Measurements from ENCODE around the gene CPB2. TPM values are rescaled to one million over a fixed set of nuclear protein-coding genes. Genes with fewer than 3 reads are reported as not detected.

Gene CPB2
- total RNA-seq, 1 donor from 2014 or later: not detected

DNA sequence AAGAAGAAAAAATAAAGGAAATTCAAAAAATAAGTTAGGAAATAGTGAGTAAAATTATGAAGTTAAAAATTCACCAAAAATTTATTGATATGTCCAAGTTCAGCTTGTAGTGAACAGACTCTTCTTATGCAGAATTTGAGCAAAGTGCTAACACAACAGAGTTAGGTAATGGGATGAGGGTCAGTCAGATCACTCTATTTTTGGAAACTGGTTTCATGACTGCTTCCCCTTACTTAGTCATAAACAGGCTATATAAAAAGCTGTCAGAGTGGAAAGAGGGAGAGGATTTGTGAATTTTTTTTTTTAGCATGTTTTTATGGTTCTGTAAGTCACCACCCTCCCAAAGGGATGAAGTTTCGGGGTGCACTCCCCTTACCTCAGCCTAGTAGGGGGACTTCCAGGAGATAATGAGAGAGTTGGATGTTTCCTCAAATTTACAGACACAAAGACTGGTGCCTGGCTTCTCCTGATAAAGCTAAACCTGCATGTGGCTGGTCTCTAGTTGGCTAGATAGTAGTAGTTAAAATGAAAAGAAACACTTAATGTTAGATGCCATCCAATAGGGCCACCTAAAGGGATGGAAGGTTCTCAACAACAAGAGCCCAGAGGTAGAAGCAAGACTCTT is 4.5 kb downstream of the CPB2 start:
- H3K27ac ChIP-seq: no peak overlapping the region
- DNase-seq (ENCODE audit: extremely low spot score in 2 of 2): no peak
- no peaks in the 10 kb centered on the region for H3K36me3 ChIP-seq
- intact Hi-C loops (cut with DNase I): no loop called here
- no peak for TF ChIP-seq POLR2AphosphoS5 (IDR thresholded peaks at IDR 0.05; ENCODE audit: insufficient read depth in 1 of 2, low read depth in 1 of 2)
- TF ChIP-seq POLR2A (IDR thresholded peaks at IDR 0.05): no peak
- TF ChIP-seq, protein P1, sequence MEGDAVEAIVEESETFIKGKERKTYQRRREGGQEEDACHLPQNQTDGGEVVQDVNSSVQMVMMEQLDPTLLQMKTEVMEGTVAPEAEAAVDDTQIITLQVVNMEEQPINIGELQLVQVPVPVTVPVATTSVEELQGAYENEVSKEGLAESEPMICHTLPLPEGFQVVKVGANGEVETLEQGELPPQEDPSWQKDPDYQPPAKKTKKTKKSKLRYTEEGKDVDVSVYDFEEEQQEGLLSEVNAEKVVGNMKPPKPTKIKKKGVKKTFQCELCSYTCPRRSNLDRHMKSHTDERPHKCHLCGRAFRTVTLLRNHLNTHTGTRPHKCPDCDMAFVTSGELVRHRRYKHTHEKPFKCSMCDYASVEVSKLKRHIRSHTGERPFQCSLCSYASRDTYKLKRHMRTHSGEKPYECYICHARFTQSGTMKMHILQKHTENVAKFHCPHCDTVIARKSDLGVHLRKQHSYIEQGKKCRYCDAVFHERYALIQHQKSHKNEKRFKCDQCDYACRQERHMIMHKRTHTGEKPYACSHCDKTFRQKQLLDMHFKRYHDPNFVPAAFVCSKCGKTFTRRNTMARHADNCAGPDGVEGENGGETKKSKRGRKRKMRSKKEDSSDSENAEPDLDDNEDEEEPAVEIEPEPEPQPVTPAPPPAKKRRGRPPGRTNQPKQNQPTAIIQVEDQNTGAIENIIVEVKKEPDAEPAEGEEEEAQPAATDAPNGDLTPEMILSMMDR (IDR thresholded peaks at IDR 0.05): no peak
- no peak overlapping the region for H3K4me3 ChIP-seq
- no peaks in the 10 kb centered on the region for H3K4me1 ChIP-seq
- H3K9me3 ChIP-seq: no peaks in the 10 kb centered on the region
- H3K27me3 ChIP-seq: no peaks in the 10 kb centered on the region

DNA sequence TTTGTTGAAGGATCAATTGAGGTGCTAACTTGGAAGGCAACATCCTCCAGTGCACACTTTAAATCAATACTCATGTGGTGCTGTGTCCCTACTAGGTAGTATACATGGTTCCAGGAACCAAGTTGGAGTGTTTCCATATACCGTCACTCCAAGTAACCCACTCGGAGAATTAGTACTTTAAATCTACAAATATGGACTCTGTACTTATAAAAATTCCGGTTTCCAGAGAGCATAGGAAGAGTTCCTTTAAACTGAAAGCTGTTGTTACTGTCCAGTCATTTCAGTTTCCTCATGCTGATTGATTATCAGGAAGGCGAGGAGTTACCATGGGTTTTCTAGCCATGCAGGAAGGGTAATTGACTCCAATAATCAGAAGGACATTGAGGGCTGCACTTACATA is 7.2 kb downstream of the CPB2 start:
- no peaks in the 10 kb centered on the region for H3K27me3 ChIP-seq
- H3K36me3 ChIP-seq: no peaks in the 10 kb centered on the region
- no peak for DNase-seq (ENCODE audit: extremely low spot score in 2 of 2)
- no peaks in the 10 kb centered on the region for H3K9me3 ChIP-seq
- no peak for TF ChIP-seq POLR2AphosphoS5 (IDR thresholded peaks at IDR 0.05; ENCODE audit: insufficient read depth in 1 of 2, low read depth in 1 of 2)
- no peak overlapping the region for H3K4me3 ChIP-seq
- H3K4me1 ChIP-seq: no peaks in the 10 kb centered on the region
- intact Hi-C loops (cut with DNase I): no loop called here
- H3K27ac ChIP-seq: no peak overlapping the region

DNA sequence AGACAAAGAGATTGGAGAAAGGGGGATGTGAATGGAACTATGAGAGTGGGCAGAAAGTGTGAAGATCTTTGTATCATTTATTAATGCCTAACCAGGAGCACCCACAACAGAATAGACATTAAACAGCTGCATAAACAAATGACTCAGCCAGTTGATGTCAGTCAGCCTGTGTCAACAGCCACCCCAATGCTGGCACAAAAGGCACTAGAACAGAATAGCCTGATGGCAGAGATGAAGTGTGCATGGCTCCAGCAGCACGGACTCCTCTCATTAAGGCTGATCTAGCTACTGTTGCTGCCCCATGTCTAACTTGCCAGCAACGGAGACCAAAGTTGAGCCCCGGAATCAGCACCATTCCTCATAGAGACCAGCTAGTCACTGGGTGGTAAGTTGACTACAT is 7.8 kb downstream of the CPB2 start:
- Histone ChIP-seq H3K9me3 (no peaks in the 10 kb centered on the region), H3K36me3 (no peaks in the 10 kb centered on the region), H3K27me3 (no peaks in the 10 kb centered on the region), H3K4me3 (no peak overlapping the region), H3K4me1 (no peaks in the 10 kb centered on the region), H3K27ac (no peak overlapping the region)
- intact Hi-C loops (cut with DNase I): no loop called here
- TF ChIP-seq POLR2A (IDR thresholded peaks at IDR 0.05) (no peak), POLR2AphosphoS5 (IDR thresholded peaks at IDR 0.05; ENCODE audit: insufficient read depth in 1 of 2, low read depth in 1 of 2) (no peak)
- TF ChIP-seq, protein P1 (IDR thresholded peaks at IDR 0.05): no peak
- DNase-seq (ENCODE audit: extremely low spot score in 2 of 2): no peak

DNA sequence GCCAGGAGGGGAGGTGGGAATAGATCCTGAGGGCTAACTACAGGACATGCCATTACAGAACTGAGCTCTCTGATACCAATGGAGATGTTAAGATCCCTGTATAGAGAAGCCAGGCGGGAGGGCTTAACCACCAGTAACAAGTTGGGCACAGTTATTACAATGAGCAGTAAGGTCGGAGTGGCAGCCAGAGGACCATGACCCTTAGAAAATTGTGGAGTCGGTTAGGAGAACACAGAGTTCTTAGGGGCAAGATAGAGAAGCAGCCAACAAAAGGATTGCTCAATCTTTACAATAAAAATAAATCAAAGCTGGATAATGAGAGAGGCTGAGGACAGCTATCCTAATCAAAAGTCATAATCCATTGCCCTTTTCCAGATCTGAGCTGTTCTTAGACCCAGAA is 10.4 kb downstream of the CPB2 start:
- no peaks in the 10 kb centered on the region for H3K36me3 ChIP-seq
- DNase-seq (ENCODE audit: extremely low spot score in 2 of 2): no peak
- intact Hi-C loops (cut with DNase I): no loop called here

DNA sequence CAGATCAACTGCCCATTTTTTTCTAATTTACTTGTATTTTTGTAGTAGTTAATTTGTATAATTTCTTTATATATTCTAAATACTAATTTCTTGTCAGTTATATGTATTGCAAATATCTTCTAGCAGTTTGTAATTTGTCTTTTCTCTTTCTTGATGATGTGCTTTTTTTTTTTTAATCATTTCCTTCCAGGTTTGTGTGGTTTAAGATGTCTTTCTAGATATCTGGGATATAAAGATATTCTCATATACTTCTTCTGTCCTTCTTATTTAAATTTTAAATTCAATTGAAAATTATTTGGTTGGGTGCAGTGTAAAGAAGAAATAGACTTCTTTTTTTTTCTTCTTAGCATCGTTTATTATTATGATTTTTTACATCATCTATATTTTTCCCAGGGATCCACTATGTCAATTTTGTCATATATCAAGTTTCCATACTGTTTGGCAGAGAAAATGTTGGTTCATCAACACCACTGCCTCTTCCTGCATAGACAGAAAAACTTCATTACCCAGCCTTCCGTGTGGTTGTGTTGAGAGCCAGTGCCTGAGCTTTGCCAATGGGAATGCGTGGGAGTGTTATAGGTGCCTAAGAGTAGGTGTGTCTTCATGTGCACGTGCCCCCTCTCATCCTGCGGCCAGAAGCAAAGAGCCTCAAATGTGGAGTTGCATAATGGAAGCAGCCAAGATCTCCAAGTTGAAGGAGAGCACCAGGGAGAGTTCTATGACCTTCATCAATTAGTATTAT is 15.8 kb downstream of the CPB2 start:
- H3K27me3 ChIP-seq: no peaks in the 10 kb centered on the region
- H3K4me3 ChIP-seq: no peak overlapping the region
- no peaks in the 10 kb centered on the region for H3K36me3 ChIP-seq
- no peaks in the 10 kb centered on the region for H3K9me3 ChIP-seq
- no peak for DNase-seq (ENCODE audit: extremely low spot score in 2 of 2)
- intact Hi-C loops (cut with DNase I): no loop called here
- no peaks in the 10 kb centered on the region for H3K4me1 ChIP-seq
- H3K27ac ChIP-seq: no peak overlapping the region
- TF ChIP-seq POLR2A (IDR thresholded peaks at IDR 0.05): no peak
- no peak for TF ChIP-seq POLR2AphosphoS5 (IDR thresholded peaks at IDR 0.05; ENCODE audit: insufficient read depth in 1 of 2, low read depth in 1 of 2)
- TF ChIP-seq, protein P1 (IDR thresholded peaks at IDR 0.05): no peak

More for the DNA sequence above, 10.4 kb downstream of the CPB2 start:
- Histone ChIP-seq H3K27me3 (no peaks in the 10 kb centered on the region), H3K27ac (no peak overlapping the region), H3K9me3 (no peaks in the 10 kb centered on the region), H3K4me3 (no peak overlapping the region), H3K4me1 (no peaks in the 10 kb centered on the region)
- TF ChIP-seq POLR2A (IDR thresholded peaks at IDR 0.05): no peak
- TF ChIP-seq, protein P1 (IDR thresholded peaks at IDR 0.05): no peak
- no peak for TF ChIP-seq POLR2AphosphoS5 (IDR thresholded peaks at IDR 0.05; ENCODE audit: insufficient read depth in 1 of 2, low read depth in 1 of 2)

Measured in vagina (tissue), 2 donors.